GM15510 (cell line): Measurements from ENCODE around the gene PARD3B.

Experiments
- POLR2A ChIP-seq: IDR thresholded peaks from 3 replicates; pipeline ENCODE4 v1.6.1; 2011; ENCODE audit warnings: borderline replicate concordance; ENCODE audit not compliant: insufficient read length; ENCODE audit errors: extremely low read depth

The PARD3B gene

DNA sequence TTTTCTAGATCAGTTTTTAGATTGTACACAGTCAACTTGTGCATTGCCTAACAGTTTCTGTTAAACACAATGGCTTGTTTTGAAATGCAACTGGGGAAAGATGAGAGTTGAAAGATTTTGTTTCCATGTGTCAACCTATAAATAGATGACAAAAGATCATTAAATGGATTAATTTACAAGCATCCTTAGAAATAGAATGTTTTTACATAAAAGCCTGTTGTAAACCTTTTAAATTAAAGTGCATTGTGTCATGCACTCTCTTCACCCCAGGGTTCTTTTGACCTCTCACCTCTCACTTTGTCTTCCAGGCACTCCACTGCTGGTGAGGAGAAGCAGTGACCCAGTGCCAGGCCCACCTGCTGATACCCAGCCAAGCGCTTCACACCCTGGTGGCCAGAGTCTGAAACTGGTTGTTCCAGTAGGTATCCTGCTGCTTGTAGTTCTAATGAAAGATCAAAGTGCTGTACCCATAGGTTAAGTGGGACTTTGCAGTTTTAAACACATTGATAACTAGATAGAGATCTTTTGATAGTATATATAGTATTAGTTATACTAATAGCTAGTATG, 502.1 kb downstream of the PARD3B start:
- TF ChIP-seq POLR2A = no peak

DNA sequence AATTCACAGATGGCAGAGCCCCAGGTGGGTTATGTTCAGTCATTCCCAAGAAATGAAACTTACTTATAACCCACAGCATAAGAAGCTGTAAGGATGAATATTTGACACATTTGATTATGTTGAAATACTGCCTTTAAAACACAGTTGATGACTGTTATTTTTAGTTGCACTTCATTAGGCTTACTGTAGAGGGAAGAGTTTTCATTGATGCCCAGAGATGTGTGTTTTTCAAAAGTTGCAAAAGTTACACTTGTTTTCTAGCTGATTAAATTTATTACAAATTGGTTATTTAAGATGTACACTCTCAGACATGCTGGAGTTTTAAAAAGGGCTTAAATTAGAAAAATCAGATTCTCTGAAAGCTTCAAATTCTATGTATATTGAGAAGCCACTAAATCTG, 506.1 kb downstream of the PARD3B start:
- TF ChIP-seq POLR2A = no peak

DNA sequence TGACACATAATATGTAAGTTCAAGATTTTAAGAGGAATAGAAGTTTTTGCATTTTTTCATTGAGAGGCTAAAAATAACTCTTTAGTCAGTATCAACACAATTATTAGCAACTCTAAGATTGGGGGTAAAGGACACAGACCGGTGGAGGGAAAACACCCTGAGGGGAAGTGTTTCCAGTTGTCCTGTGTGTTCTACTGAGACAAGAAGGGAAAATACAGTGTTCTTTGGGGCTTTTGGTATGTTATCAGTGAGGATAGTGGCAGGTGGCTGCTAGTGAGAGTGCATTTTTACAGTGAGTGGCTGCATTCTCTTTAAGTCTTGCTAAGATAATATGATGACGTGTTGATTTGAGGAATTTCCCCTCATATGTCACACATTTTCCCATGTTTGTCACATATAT, 507.5 kb downstream of the PARD3B start:
- no peak for TF ChIP-seq POLR2A

DNA sequence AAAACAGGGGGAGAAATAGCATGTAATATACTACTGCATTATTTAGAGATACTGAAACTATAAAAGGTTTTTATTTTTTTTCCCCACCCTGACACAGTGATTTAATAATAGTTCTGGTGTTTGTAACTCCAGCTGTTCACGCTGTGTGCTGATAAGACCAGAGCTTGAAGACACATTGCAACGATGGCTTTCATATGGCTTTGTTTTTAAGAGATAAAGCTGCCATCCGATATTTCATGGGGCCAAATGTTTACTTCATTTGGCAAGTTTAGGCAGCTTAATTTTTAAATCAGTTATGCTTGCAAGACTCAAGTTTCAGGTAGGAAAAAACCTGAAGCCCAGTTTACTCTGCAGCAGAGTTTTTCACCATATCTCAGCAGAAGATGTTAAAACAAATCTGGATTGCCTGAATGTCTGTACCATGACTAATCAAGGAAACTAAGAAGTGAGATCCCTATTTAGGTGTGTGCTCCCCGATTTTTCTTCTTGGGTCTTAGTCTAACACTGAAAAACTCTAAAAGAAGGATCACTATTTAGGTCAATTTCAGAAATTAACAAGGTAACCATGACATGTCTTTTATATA, 508.6 kb downstream of the PARD3B start:
- TF ChIP-seq POLR2A = no peak

DNA sequence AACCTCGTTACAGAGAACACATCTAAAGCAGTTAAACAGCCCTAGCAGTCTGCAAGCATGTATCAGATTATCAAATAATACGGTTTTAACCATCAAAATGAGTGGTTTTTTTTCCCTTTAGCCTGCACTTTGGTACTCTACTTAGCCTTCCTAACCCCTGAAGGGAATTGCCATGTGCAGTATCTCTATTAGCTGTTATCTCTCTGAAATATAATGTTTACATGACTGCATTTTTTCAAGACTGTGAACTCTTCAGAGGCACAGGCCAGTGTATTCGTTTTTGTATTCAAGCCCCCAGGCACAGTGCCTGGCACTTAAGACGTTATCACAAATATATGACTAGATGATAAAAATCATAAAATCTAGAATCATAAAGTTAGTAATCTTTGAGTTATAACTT, 509.5 kb downstream of the PARD3B start:
- TF ChIP-seq POLR2A = no peak

DNA sequence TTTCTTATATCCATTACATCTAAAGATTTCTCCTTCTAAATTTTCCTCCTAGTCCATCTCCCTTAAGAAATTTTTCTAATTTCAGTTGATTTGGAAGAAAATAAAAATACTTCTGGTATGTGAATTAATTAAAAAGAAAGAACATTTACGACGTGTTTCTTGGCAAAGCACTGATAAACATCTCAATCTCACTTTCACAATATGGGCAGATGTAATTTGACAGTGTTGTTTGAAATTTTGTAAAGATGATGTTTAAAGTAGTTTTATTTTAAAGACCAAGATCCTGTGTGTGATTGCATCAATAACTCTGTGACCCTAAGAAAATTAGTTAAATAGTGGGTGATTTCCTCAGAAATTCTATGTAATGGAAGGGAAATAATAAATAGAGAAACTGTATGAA, 510.0 kb downstream of the PARD3B start:
- TF ChIP-seq POLR2A = no peak

DNA sequence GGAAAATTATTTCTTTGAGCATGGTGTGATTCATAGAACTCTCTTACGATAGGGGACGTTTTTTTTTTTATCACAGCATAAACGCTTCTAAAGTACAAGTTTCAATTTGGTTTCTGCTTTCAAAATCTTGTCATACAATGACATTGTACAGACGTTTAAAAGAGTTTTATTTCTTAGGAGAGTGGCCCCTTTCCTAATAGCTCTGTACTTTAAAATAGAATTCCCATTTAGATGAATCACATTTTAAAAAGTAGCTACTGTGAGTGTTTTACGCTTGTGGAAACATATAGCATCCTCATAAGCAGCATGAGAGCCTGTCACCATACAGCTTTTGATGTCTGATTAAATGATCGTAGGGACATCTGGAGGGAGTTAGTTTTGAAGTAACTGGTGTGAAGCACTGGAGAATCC, 510.9 kb downstream of the PARD3B start:
- TF ChIP-seq POLR2A = no peak

DNA sequence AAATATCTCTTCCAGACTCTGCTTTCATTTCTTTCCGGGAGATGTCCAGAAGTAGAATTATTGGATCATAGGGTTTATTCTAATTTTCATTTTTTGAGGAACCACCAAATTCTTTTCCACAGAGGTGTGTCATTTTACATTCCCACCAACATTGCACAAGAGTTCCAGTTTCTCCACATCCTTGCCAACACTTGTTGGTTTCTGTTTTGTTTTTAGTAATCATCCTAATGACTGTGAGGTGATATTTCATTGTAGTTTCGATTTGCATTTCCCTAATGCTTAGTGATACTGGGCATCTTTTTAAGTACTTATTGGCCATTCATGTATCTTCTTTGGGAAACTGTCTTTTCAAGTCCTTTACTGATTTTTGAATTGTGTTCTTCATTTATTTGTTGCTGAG, 513.1 kb downstream of the PARD3B start:
- TF ChIP-seq POLR2A = no peak

DNA sequence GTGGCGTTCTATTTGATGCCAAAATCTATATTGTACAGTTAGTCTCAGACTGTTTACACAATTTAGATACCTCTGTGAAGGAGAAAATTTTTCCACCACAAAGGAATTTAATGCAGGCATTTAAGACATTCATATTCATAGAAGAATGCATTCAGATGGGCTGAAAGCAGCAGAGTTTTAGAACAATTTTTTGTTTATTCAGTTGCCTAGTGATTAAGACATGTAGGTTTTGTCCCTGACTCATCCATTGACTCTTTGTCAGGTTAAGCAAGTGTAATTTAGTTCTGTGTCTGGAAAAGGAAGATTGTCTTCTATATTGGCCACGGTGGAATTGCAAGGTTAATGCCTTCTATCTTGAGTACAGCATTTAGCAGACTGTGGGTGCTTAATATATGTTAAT, 515.0 kb downstream of the PARD3B start:
- TF ChIP-seq POLR2A = no peak

DNA sequence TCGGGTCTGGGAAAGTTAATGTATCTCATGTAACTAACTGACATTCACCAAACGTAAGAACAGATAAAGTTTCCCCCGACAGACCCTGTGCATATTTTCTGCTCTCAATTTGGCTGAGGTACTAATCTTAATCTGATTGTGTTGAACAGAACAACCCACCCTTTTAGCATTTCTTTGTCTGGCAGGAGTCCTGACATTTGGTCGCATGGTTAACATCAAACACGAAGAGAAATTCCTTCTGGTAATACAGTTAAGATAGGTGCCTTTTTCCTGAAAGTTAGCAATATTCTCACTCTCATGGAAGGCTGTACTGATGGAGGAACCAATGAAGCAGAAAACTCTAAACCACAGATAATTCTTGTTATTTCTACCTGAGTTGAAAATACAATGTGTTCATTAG, 520.8 kb downstream of the PARD3B start:
- no peak for TF ChIP-seq POLR2A

DNA sequence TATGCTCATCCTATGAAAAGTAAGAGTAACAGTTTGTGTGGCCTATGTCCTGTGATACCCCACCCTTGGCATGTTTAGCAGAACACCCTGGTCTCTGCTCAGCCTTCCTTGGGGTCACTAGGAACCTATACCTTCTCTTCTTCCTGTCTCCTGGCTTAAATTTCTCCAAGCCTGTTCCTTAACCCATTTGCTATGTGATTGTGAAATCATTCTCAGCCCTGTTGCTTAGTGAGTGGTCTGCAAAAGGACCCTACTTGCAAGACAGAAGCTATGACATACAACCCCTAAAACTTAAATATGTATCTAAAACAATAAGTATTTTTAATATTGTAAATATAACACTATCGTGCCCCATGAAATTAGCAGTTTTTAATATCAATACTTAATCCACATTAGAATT, 524.7 kb downstream of the PARD3B start:
- TF ChIP-seq POLR2A = no peak

DNA sequence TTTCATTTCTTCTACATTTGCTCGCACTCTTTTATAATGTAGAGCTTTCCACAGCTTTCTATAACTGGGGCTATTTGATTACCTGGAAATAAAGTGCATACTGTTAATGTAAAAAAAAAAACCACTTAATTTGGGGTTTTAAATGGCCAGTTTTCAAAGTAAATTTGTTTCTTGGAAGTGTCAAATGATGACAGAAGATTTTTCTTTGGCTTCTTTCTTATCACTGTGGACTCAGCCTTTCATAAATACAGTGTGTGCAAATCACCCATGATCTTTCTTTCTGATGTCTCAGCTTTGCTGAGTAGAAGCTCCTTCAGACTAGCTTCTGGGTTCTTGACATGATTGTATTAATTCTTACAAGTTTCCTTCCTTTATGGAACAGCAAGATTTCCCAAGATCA, 525.6 kb downstream of the PARD3B start:
- TF ChIP-seq POLR2A = no peak

DNA sequence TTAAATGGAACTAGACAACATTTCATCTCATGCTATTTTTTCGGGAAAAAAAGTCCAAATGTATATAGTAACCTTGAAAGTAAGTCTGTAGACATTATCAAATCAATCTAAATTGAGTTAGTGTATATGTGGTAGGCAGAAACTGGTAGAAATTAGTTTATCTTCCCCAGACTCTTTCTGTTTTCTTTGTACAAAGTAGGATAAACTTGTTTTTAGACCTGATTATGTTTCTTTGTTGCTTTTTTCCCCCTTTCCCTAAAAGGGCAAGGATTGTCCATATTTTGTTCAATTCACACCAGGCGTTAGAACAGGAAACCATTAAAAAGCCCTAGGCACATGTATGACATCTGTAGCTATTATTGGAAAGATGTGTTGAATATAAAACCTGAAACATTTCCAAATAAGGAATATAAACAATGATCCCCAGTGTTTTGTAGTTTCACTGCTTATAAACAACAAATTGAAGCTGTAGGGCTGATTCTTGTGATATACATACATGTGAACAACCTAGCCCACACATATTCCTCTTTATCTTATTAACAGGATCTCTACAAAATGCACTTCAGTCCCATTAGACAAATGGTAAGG, 528.3 kb downstream of the PARD3B start:
- TF ChIP-seq POLR2A = no peak

DNA sequence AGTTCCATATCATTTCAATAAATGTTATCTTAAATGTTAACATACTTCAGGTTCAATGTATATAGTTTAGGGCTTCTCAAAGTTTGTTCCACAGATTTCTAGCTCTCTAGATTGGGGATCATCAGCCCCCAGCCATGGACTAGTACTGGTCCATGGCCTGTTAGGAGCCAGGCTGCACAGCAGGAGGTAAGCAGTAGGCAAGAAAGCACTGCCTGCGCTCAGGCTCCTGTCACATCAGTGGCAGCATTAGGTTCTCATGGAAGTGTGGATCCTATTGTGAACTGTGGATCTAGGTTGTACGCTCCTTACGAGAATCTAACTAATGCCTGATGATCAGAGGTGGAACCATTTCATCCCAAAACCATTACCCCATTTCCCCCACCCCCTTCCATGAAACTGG, 531.1 kb downstream of the PARD3B start:
- no peak for TF ChIP-seq POLR2A

DNA sequence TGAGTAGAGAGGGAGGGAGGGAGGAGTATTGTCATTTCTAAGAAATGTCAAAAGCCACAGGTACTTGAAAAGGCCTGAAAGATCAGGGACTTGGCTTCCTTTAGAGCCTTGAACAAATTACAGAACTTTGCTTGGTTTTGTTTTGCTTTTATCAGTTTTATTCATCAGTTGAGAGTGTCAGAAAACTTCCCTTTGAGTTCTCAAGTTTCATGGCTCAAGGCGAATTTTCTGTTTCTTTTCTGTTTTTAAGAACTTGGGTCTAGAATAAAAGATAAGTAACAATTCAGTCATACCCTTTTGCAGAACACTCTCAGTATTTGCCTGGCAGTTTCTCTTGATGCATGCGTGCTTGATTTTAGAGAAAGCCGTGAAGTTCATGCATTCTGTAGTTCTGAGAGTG, 531.9 kb downstream of the PARD3B start:
- no peak for TF ChIP-seq POLR2A

DNA sequence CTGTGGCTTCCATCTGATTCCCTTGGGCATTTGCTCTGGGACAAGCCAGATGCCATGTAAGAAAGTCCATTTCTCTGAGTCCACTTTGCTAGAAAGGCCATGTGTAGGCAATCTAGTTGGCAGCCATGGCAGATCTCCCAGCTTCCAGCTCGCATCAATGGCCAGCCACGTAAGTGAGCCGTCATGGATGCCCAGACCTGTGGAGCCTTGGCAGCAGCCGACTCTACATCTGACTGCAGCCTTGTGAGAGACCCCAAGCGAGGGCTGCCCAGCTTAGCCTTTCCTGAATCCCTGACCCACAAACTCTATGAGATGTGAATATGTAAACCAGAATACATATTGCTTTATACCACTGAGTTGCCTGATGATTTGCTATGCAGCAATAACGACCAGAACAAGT, 533.5 kb downstream of the PARD3B start:
- TF ChIP-seq POLR2A = no peak
